Hindlimb muscle (tissue), 1 donor: Measurements from ENCODE around the gene SPI1. TPM values are rescaled to one million over a fixed set of nuclear protein-coding genes. Genes with fewer than 3 reads are reported as not detected.
A peak's percentile ranks its signal among the peaks of the same experiment; 100 is the strongest.

Source experiments
- DNase-seq: peaks from one replicate; pipeline ENCODE4 v3.0.0-alpha.2; 2013
- polyA plus RNA-seq: library from polyadenylated mRNA; unstranded; fragments of 120-200 nt; gene quantifications from one replicate; pipeline ENCODE4 v1.2.1, GENCODE V29; 2013; ENCODE audit not compliant: insufficient read length

SPI1 gene
- polyA plus RNA-seq, 1 donor, result 11.3 TPM

- no peak for DNase-seq
Observed at GRCh38 chr11:47387944-47388696, 9.8 kb upstream of the SPI1 start.

GRCh38 chr11:47384498-47384897 is 6.2 kb upstream of the SPI1 start:
- no peak for DNase-seq

- DNase-seq, result no peak
Observed at GRCh38 chr11:47383071-47383470, 4.7 kb upstream of the SPI1 start.

- no peak for DNase-seq
Observed at GRCh38 chr11:47380078-47380477, 1.7 kb upstream of the SPI1 start.

GRCh38 chr11:47379317-47379716 is 970 bp upstream of the SPI1 start:
- DNase-seq, result no peak

- DNase-seq, result no peak
Observed at GRCh38 chr11:47378836-47379170, 456 bp upstream of the SPI1 start.

GRCh38 chr11:47377571-47378009 is 757 bp downstream of the SPI1 start:
- DNase-seq, result no peak

- DNase-seq, result no peak
Observed at GRCh38 chr11:47376525-47377371, 1.6 kb downstream of the SPI1 start.

GRCh38 chr11:47376107-47376524 is 2.2 kb downstream of the SPI1 start:
- DNase-seq, result no peak

GRCh38 chr11:47375546-47376085 is 2.7 kb downstream of the SPI1 start:
- DNase-seq, result no peak

- no peak for DNase-seq
Observed at GRCh38 chr11:47375020-47375419, 3.3 kb downstream of the SPI1 start.

- DNase-seq, result no peak
Observed at GRCh38 chr11:47374720-47375019, 3.7 kb downstream of the SPI1 start.

GRCh38 chr11:47373876-47374719 is 4.2 kb downstream of the SPI1 start:
- DNase-seq, result peak; percentile 73

- DNase-seq, result no peak
Observed at GRCh38 chr11:47372422-47372821, 5.9 kb downstream of the SPI1 start.

GRCh38 chr11:47369676-47370075 is 8.7 kb downstream of the SPI1 start:
- DNase-seq, result no peak

- DNase-seq, result no peak
Observed at GRCh38 chr11:47366020-47366490, 12.3 kb downstream of the SPI1 start.

- DNase-seq, result no peak
Observed at GRCh38 chr11:47361419-47361818, 16.9 kb downstream of the SPI1 start.

- no peak for DNase-seq
Observed at GRCh38 chr11:47360341-47360740, 18.0 kb downstream of the SPI1 start.

GRCh38 chr11:47359586-47359985 is 18.8 kb downstream of the SPI1 start:
- no peak for DNase-seq

- DNase-seq, result no peak
Observed at GRCh38 chr11:47359162-47359561, 19.2 kb downstream of the SPI1 start.

GRCh38 chr11:47358731-47359051 is 19.7 kb downstream of the SPI1 start:
- no peak for DNase-seq

- no peak for DNase-seq
Observed at GRCh38 chr11:47357985-47358730, 20.2 kb downstream of the SPI1 start.
